AG10803 (cell line): ENCODE results near the gene SYNGAP1.
A peak's percentile ranks its signal among the peaks of the same experiment; 100 is the strongest.

ENCODE experiments used
- DNase-seq: peaks from one replicate; pipeline ENCODE4 v3.0.0; 2010; ENCODE audit warnings: low read depth
- H3K4me3 ChIP-seq: 2 replicates; pipeline ENCODE4 v1.5.1; 2011; ENCODE audit warnings: mild to moderate bottlenecking, low read length, control low read depth
- CTCF ChIP-seq: conservative IDR thresholded peaks from 2 replicates; pipeline ENCODE4 v1.5.1; 2011; ENCODE audit warnings: mild to moderate bottlenecking, low read length, control low read depth, inconsistent platforms

Gene SYNGAP1

DNA sequence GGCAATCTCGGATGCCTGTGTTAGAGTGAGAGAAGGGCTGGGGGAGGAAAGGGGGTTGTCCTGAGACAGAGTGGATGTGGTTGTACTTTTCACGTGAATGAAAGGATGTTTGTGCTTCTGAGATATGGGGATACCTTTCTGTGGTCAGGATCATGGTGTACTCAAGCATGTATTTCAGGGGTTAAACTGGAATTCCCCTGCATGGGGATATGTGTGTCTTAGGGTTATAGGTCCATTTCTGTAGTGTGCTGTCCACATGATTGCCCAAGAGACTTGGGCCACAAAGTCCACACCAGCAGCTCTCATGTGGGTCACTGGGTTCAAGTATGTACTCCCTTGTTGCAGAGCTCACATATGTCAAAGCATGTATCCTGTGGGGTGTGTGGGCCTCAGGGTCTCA is 10.5 kb downstream of the SYNGAP1 start:
- no peak for DNase-seq
- H3K4me3 ChIP-seq, result no peak overlapping the region
- no peak for TF ChIP-seq CTCF

- no peak overlapping the region for H3K4me3 ChIP-seq
- TF ChIP-seq CTCF, result no peak
- DNase-seq, result peak; percentile 42
Measured at GRCh38 chr6:33430991-33431879, 11.4 kb downstream of the SYNGAP1 start.

DNA sequence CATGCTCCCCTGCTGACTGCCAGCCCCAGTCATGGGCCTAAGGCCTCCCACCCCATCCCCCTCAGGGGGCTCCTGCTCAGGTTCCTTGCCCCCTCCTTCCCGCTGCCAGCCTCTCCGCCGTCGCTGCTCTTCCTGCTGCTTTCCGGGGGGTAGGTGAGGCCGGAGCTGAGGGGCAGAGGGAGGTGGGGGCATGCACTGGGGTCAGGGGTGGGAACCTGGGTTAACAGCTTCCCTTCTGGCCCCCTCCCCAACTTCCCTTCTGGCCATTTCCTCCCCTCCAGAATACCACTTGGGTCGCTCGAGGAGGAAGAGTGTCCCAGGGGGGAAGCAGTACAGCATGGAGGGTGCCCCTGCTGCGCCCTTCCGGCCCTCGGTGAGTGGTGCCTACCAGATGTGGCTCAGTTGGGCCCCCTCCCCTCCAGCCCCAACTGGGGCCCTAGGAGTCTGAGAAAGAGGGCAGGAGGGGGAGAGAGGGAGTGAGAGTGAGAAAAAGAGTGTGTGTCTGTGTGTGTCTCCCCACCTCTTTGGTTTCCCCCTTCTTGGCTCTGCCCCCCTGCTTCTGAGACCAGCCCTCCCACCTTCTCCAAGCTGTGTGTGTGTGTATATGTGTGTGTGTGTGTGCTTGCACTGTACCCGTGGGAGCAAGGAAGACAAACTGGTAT is 12.1 kb downstream of the SYNGAP1 start:
- DNase-seq, result no peak
- no peak overlapping the region for H3K4me3 ChIP-seq
- TF ChIP-seq CTCF, result no peak

- H3K4me3 ChIP-seq, result no peak overlapping the region
- DNase-seq, result no peak
- no peak for TF ChIP-seq CTCF
Measured at GRCh38 chr6:33432546-33432945, 12.7 kb downstream of the SYNGAP1 start.

GRCh38 chr6:33433001-33433543 is 13.2 kb downstream of the SYNGAP1 start:
- no peak for TF ChIP-seq CTCF
- DNase-seq, result no peak
- no peak overlapping the region for H3K4me3 ChIP-seq

DNA sequence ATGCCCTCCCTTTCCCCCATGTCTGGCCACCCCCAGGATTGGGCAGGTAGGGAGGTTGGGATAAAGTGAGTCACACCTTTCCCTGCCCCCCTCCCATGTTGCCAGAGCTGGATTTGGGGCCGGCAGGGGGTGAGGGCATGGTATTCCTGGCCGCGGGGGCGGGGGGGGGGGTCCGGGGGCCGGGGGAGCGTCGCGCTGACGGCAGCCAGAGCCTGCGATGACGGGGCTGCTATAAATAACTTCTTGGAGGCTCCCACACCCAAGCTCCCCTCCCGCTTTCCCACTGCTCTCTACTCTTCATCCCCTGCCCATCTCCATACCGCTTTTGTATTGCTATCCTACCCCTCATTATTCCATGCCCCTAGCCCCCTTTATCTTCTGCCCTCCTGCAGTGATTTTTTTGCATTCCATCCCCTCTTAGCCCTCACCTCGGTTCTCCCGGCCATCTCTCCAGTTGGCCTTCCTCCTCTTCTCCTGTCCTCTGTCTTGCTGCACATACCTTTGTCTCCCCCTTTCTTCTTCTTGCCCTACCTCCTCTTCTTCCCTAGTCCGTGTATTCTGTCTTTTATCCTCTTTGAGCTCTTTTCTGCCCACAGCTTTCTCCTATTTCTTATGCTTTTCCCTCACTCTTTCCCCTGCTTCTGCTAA is 13.8 kb downstream of the SYNGAP1 start:
- DNase-seq, result no peak
- no peak for TF ChIP-seq CTCF
- no peak overlapping the region for H3K4me3 ChIP-seq
